NB4 (cell line): ENCODE measurements around the gene UBXN11.

ENCODE experiments used
- CTCF ChIP-seq: IDR thresholded peaks from one replicate; pipeline ENCODE4 v1.5.1; 2012; ENCODE audit warnings: low read depth, low read length
- MAX ChIP-seq: IDR thresholded peaks from 2 replicates; pipeline ENCODE4 v1.6.1; 2011; ENCODE audit warnings: low read depth, low read length
- POLR2A ChIP-seq: IDR thresholded peaks from 2 replicates; pipeline ENCODE4 v1.6.1; 2011; ENCODE audit warnings: mild to moderate bottlenecking; ENCODE audit not compliant: insufficient read length; ENCODE audit errors: extremely low read depth

GRCh38 chr1:26320896-26321295, 14.5 kb upstream of the UBXN11 start:
- TF ChIP-seq CTCF (no peak), POLR2A (no peak), MAX (no peak)
